GM10847 (cell line): ENCODE measurements around the gene ACSS3.

Experiments
- POLR2A ChIP-seq: IDR thresholded peaks from 2 replicates; pipeline ENCODE4 v1.6.1; 2011; ENCODE audit not compliant: insufficient read length; ENCODE audit errors: extremely low read depth

The ACSS3 gene

DNA sequence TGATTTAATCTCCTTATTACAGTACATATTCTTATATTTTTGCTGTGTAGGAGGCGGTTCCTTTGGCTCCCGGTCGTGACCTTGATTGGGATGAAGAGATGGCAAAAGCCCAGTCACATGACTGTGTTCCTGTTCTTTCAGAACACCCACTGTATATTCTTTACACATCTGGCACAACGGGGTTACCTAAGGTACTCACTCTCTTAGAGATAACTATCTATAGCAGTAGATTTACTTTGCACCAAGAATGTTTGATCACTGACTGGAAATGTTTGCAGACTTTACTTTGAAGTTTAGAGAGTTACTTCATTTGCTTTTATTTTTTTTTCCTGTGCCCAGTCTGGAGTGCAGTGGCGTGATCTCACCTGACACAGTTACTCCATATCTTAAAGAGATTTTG is 65.2 kb downstream of the ACSS3 start:
- no peak for TF ChIP-seq POLR2A

DNA sequence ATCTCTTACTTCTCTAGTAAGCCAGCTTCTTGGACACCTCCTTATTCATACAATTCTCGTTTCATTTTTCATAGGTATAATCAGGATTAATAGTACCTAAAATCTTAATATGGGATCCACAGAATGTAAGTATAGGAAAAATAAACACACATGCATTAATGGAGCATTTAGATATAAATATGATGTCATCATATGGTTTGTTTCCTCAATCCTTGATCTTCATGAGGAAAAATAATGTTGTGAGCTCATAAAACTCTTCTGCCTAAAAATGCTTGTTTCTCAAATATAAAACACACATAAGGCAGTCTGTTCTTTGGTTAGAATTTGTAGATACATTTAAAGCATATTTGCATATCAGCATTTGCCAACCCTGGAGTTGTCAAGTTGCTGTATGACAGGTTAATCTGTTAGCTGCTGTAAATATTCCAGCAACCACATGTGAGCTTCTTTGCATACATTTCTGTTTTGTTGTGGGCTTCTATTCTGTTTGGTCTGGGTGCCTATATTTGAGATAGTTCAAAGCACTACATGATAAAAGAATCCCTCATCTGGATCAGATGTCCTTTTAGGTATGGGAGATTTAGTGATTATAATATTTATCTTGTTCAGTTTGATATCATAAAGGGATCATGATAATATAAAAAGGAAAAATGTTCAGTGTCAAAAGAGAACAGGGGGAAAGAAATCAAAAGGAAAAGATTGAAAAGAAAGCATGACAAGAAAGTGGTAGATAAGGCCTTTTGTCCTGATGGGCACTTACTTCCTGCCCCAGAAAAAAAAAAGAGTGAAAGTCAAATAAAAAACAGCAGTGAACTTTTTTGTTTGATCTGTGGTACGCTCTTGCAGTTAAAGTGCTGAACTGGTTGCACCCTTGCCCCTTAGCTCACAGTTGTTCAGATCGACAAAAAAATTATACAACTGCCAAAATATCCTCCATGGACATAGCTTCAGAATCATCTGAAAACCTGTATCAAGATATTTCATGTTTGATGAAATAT is 68.6 kb downstream of the ACSS3 start:
- TF ChIP-seq POLR2A = no peak

DNA sequence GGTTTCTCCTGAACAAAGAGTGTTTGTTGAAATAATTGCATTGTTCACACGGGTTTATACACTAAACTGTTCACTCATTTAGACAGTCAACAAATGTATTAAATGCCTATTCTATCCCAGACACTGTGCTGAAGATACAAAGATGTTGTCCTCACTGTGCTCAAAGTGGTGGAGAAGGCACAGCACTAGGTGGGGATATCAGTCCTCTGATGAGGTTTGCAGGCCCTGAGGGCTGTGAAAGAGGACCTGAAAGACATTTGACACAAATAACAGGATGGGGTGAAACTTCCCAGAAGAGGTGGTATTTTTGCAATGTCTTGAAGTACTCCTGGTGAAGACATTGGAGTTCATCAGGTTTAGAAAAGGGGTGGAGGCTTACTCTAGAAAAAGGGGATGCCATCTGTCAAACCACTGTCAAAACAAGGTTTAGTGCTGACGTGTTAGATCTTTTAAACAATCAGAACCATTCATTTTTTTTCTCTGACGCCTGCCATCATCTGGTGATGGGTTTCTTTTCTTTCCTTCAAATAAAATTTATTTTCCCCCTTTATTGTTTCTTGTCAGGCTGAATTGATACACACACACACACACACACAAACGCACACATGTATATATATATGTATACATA is 69.5 kb downstream of the ACSS3 start:
- no peak for TF ChIP-seq POLR2A

DNA sequence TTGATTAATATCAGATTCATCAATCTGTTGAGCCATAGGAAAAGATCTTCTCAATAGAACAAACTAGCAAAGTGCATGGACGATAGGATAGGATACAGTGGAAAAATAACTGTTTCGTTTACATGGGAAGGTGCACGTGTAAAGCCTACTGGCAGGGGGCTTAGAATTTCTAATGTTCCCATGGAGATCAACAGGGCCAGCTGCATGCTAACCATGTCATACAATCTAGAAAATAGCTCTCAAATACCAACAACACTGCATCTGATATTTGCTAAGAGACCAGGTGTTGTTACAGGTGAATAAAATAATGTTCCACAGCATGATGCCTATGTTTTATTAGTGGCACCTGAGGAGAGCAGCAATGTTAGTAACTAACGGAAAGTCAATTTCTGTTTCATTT is 72.5 kb downstream of the ACSS3 start:
- TF ChIP-seq POLR2A = no peak

DNA sequence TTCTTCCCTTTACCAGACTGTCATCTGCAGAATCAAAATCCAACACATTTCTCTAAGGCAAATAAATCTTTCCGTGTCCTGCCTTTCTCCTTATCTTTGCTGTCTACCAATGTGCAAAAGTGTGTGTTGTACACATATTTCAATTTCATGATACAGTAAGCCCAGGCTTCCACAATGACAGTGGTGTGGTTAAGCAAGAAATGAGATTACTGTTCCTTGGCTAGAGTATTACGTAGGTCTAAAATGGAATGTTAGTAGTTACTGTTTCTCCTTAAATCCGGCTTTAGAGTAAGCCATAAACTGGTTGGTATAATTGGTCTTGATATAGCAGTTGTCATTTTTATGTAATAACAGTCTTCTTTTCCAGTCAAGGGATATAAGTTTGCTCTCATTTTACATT is 82.0 kb downstream of the ACSS3 start:
- TF ChIP-seq POLR2A = no peak

DNA sequence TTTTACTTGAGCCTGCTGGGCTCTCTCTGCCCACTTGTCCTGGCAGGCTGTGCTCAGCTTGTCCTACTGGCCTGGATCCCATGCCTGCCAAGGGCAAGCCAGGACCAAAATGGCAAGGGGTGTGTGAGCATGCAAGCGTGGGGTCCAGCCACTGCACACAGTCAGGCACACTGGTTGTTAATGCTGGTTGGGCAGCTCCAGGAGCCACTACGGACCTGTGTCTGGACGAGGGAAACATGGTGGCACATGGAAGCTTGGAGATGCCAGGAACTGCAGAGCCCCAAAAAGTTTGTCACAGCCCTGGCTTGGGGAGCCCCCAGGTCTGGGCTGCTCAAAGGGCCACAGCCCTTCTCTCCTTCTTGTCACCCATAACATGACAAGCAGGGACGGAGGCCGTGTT is 83.8 kb downstream of the ACSS3 start:
- no peak for TF ChIP-seq POLR2A

DNA sequence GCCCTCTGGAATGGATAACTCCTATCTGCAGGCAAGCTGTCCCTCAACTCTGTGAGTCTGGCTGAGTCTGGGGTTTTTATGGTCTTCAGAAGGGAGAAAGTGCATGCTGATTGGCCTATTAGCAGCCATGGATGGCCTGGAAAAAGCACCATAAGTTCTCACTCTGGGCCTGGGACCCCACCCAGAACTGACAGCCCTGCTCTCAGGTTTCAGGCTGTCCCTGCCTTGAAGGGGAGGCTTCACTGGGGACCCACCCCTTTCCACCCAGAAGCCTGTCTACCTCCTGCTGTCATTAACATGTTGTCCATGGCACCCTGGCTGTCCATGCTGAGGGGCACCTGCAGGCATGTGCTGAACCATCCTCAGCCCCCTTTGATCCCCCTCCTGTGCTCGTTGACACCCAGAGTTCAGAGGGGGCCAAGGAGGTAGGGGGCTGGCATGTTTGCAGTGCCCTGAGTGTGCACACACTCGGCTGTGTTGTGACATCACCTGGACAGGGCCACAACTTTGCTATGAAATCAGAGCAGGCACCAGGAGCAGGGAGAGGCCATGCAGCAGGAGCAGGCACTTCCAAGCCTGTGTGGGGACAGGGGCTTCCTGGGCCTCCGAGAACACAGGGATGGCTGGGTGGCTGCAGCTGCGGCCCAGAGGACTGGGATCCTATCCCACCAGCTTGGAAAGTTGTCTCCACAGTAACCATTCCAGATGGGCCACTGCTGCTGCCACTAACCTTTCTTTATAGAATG is 84.7 kb downstream of the ACSS3 start:
- no peak for TF ChIP-seq POLR2A

DNA sequence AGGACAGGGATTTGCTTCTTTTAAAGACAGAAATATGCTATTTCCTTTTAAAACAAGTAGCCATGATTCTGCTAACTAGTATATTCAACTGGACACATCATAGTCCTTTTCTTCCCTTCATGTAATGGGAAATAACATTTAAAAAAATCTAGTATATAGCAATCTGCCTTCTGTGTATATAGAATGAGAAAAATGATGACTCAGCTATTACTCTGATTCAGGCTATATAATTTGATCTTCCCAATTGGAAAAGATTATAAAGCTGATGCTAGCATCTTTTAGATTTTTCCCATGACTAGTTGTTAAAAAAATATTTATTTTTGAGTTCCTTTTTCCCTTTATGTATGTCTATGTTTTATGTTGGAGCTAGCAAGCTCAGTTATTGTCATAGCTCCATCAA is 86.9 kb downstream of the ACSS3 start:
- no peak for TF ChIP-seq POLR2A

DNA sequence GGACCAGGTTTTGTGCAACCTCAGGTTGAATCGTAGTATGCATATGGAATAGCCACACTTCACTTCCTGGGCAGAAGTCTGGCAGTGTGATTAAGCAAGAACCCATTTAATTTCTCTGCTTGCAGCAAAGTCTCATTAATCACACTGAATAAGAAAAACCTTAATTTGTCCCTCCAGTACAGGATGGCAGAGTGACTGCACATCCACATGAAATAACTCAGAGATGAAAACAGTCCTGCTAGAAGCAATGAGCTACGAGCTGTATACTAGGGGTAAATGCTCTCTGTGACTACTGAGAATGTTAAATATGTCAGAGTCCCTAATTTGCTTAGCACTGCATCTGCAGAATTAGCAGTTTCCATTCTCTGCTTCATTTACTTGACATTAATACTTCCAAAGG is 88.9 kb downstream of the ACSS3 start:
- no peak for TF ChIP-seq POLR2A

DNA sequence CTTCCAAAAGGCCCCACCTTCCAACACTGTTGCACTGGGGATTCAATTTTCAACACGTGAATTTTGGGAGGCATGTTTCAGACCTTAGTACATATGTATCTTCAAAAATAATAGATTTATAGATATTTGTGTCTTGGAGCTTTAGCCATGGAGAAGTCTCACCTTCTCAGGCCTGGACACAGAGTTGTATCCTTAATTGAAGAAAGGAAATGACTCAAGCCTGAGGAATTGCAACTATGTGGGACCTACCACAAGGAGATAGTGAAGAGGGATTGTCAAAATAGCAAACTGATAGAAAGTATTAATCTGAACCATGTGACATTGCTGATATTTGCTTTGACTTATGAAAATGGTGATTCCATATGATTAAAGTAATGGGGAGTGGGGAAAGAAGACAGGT is 89.8 kb downstream of the ACSS3 start:
- TF ChIP-seq POLR2A = no peak

DNA sequence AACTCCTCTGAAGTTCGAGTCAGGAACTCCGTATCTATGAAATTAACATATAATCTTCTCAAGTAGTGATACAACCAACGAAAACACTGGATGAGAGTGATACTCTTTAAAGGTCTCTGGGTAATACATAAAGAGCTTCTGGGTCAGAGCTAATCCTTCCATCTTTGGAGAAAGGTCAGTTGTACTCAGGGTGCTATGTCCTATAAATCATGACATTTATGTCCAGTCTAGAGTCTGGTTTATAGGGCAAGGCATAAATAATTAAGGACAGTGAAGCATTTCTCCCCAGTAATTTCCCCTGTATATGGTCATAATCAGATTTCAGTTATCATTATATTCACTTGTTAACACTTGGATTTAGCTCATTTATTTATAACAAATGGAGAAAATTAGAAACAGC is 90.6 kb downstream of the ACSS3 start:
- no peak for TF ChIP-seq POLR2A

DNA sequence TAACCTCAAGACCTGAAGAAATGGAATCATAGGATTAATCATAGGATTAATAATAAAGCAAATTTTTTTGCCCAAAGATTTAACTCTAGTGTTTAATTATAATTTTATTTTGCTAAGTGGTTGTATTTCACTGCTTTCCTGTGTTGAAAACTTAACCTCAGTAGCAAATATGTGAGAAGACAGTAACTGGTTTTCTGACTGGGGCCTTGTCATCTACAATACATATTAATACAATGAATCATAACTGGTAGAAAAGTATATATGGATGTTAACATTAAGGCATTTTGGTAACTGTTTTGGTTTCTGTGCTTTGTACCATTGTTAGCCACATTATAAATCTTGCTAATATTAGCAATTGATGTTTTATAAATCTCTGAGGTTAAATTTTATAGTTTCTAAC is 92.2 kb downstream of the ACSS3 start:
- TF ChIP-seq POLR2A = no peak

DNA sequence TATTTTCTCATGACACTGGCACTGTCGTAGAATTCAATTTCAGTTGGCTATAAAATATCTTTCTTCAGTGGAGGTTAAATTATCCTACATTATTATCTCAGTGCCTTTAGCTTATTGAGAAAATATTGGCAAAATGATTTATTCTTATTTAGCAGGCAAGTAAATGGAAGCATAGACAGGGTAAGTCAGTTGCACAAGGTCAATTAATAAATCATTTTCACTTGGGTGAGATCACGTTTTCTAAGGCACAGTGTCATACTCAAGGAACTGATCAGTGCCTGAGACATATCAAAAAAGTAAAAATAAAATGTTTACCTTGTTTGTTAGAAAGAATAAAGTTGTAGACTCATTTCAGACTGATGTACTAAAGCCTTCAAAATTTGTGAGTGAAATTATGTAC is 95.0 kb downstream of the ACSS3 start:
- no peak for TF ChIP-seq POLR2A

DNA sequence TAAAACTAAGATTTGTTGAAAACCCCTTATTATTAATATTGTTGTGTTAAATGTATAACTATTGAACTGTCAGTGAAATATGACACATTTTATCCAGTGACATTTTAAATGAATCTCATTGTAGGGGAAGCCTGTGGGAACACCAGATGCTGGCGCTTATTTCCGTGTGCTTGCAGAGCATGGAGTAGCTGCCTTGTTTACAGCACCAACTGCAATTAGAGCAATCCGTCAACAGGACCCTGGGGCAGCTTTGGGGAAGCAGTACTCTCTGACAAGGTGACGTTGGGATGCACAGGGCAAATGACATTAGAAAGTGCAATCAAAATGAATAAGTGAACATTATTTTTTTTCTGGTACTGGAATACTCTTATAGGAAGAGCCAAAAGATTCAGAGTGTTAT is 96.8 kb downstream of the ACSS3 start:
- TF ChIP-seq POLR2A = no peak

DNA sequence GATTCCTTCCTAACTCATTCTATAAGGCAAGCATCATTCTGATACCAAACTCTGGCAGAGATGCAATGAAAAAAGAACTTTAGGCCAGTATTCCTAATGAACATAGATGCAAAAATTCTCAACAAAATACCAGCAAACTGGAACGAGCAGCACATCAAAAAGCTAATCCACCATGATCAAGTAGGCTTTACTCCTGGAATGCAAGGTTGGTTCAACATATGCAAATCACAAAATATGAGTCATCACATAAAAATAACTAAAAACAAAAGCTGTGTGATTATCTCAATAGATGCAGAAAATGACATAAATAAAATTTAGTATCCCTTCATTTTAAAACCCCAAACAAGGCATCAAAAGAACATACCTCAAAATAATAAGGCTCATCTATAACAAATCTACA is 98.9 kb downstream of the ACSS3 start:
- TF ChIP-seq POLR2A = no peak

DNA sequence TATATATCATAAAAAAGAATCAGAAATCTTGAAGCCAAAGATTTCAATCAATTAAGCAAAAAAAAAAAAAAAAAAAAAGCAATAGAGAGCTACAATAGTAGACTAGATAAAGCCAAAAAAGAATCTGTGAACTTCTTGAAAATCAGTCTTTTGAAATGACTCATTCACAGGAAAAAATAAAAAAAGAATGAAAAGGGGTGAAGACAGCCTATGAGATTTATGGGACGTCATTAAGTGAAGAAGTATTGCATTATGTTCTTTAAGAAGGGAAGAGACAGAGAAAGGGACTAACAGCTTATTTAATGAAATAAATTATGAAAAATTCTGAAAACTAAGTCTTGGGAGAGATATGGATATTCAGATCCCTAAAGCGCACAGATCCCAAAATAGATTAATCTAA is 103.8 kb downstream of the ACSS3 start:
- no peak for TF ChIP-seq POLR2A
